Activated CD4-positive, CD25-positive, alpha-beta regulatory T cell treated with anti-CD3 and anti-CD28 coated beads, Interleukin-2, amount 50 U/mL, for 24 hours (primary cell): ENCODE data around the gene HSD17B11.
"Not testable (repeated sequence)": the region's sequence is repeated elsewhere in the genome, so short reads cannot be mapped to it uniquely, and the experiment has no call there.

Experiments used
- ATAC-seq, 2 donors: fragments of 150-1000 bp; cut with Tn5 transposase; one replicate each; pipeline ENCODE4 v1.10.0; 2021; ENCODE audit warnings: mild to moderate bottlenecking in 1 of 2, moderate library complexity in 1 of 2

Gene HSD17B11

DNA sequence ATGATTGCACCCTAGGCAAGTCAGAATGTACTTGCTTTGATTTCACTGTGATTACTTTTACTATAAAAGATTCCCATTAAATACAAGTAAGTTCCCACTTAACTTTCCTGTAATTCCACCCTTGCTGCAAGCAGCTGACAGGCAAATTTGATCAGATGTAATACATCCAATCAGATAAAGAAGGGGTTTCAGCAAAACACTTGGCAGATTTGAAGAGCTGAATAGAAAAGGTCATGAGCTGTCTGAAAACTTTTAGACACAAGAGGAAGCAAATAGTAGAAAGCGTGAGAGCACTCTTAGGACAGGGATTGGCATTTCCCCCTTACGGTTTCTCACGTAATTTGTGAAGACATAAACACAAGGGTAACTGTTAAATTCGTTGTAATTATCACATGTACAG is 91.1 kb downstream of the HSD17B11 start:
- ATAC-seq, result no peak

DNA sequence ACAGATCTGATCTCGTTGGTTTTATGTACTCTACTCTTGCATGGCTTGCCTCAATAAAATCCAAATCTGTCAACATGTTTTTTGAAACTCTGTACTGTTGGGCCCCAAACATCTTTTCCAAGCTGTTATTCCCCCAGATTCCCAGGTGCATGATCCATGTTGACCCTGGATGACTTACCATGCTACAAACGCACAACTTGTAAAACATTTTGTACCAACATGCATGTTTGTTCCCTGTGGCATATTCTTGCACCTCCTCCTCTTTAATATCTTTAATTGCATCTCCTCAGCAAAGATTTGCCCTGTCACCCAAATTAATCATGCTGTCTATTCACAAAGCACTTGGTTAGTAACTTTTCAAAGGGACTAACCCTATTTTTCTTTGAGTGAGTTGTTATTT is 92.6 kb downstream of the HSD17B11 start:
- no peak for ATAC-seq

DNA sequence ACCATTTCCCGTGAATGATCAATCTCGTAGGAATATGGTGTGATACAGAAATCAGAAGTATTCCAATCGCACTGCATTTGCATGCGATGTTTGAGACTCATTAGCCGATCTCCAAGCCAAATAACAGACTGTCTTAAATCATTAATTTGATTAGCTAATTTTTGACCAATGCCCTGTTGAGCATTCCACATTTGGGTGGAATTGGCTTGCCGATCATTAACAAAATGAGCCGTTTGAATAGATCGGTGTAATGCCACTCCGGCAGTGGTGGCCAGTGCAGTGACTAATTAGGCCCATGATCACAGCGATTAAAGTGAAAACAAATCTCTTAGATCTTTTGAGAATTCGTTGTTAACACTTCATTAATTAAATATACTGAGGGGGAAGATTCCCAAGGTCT is 96.1 kb downstream of the HSD17B11 start:
- not testable (repeated sequence) for ATAC-seq

DNA sequence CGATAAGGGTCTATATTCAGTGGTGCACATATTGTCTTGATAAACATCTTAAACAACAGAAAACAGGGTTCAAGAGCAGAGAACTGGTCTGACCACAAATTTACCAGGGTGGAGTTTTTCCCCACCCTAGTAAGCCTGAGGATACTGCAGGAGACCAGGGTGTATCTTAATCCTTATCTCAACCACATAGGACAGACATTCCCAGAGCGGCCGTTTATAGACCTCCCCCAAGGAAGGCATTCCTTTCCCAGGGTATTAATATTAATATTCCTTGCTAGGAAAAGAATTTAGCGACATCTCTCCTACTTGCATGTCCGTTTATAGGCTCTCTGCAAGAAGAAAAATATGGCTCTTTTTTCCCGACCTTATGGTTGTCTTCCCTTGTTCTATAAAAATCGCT is 97.1 kb downstream of the HSD17B11 start:
- not testable (repeated sequence) for ATAC-seq

DNA sequence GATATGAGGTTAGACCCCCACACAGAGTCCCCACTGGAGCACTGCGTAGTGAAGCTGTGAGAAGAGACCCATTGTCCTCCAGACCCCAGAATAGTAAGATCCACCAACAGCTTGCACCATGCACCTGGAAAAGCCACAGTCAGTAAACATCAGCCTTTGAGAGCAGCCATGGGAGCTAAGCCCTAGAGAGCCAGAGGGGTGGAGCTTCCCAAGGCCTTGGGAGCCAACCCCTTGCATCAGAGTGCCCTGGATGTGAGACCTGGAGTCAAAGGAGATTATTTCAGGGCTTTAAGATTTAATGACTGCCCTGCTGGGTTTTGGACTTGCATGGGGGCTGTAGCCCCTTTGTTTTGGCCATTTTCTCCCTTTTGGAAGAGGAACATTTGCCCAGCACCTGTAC is 104.0 kb downstream of the HSD17B11 start:
- ATAC-seq, result no peak
